ENCODE results near the gene FERMT3.
"Not testable (repeated sequence)": the region's sequence is repeated elsewhere in the genome, so short reads cannot be mapped to it uniquely, and the experiment has no call there.

The FERMT3 gene

GRCh38 chr11:64245401-64245796, 38.9 kb downstream of the FERMT3 start:
- in situ Hi-C loops (cut with HindIII; ENCODE audit: low pct_unique_long_range_greater_than_20kb, low sequenced_read_pairs): no loop called here
- no peak for TF ChIP-seq JUND (IDR thresholded peaks at IDR 0.05; ENCODE audit: low read depth)

GRCh38 chr11:64245797-64246620, 39.5 kb downstream of the FERMT3 start:
- no peak for TF ChIP-seq JUND (IDR thresholded peaks at IDR 0.05; ENCODE audit: low read depth)
- in situ Hi-C loops (cut with HindIII; ENCODE audit: low pct_unique_long_range_greater_than_20kb, low sequenced_read_pairs): no loop called here
- peak; percentile 67 to 81 for DNase-seq (ENCODE audit: low read depth in 1 of 2, low spot score in 1 of 2)

More at GRCh38 chr11:64245401-64245796, 38.9 kb downstream of the FERMT3 start:
- DNase-seq (ENCODE audit: low read depth in 1 of 2, low spot score in 1 of 2): peak in 1 of 2 experiments; percentile 51

- in situ Hi-C loops (cut with HindIII; ENCODE audit: low pct_unique_long_range_greater_than_20kb, low sequenced_read_pairs); DNase-seq (ENCODE audit: low read depth in 1 of 2, low spot score in 1 of 2): not testable (repeated sequence)
These were observed 40.0 kb downstream of the FERMT3 start for GRCh38 chr11:64246621-64246870.

- in situ Hi-C loops (cut with HindIII; ENCODE audit: low pct_unique_long_range_greater_than_20kb, low sequenced_read_pairs): no loop called here
- TF ChIP-seq JUND (IDR thresholded peaks at IDR 0.05; ENCODE audit: low read depth): no peak
- DNase-seq (ENCODE audit: low read depth in 1 of 2, low spot score in 1 of 2): peak; percentile 94 to 95
These were observed 40.6 kb downstream of the FERMT3 start, which contains the start of gene PPP1R14B for GRCh38 chr11:64246871-64247728. Gene PPP1R14B (minus strand): TSS chr11:64246943. CDS start chr11:64246673, 270 bp downstream.

- TF ChIP-seq JUND (IDR thresholded peaks at IDR 0.05; ENCODE audit: low read depth): no peak
- DNase-seq (ENCODE audit: low read depth in 1 of 2, low spot score in 1 of 2): no peak
- in situ Hi-C loops (cut with HindIII; ENCODE audit: low pct_unique_long_range_greater_than_20kb, low sequenced_read_pairs): no loop called here
These were observed 41.4 kb downstream of the FERMT3 start for GRCh38 chr11:64247729-64248531.

- TF ChIP-seq JUND (IDR thresholded peaks at IDR 0.05; ENCODE audit: low read depth): no peak
- no peak for DNase-seq (ENCODE audit: low read depth in 1 of 2, low spot score in 1 of 2)
- in situ Hi-C loops (cut with HindIII; ENCODE audit: low pct_unique_long_range_greater_than_20kb, low sequenced_read_pairs): no loop called here
These were observed 42.1 kb downstream of the FERMT3 start for GRCh38 chr11:64248578-64248977.

GRCh38 chr11:64249038-64249437, 42.5 kb downstream of the FERMT3 start:
- no peak for TF ChIP-seq JUND (IDR thresholded peaks at IDR 0.05; ENCODE audit: low read depth)
- DNase-seq (ENCODE audit: low read depth in 1 of 2, low spot score in 1 of 2): no peak
- in situ Hi-C loops (cut with HindIII; ENCODE audit: low pct_unique_long_range_greater_than_20kb, low sequenced_read_pairs): no loop called here

GRCh38 chr11:64249563-64250414, 43.3 kb downstream of the FERMT3 start:
- in situ Hi-C loops (cut with HindIII; ENCODE audit: low pct_unique_long_range_greater_than_20kb, low sequenced_read_pairs): no loop called here
- DNase-seq (ENCODE audit: low read depth in 1 of 2, low spot score in 1 of 2): no peak

GRCh38 chr11:64250415-64251015, 44.0 kb downstream of the FERMT3 start:
- TF ChIP-seq JUND (IDR thresholded peaks at IDR 0.05; ENCODE audit: low read depth): no peak
- DNase-seq (ENCODE audit: low read depth in 1 of 2, low spot score in 1 of 2): peak in 1 of 2 experiments; percentile 45
- in situ Hi-C loops (cut with HindIII; ENCODE audit: low pct_unique_long_range_greater_than_20kb, low sequenced_read_pairs): no loop called here

More at GRCh38 chr11:64249563-64250414, 43.3 kb downstream of the FERMT3 start:
- no peak for TF ChIP-seq JUND (IDR thresholded peaks at IDR 0.05; ENCODE audit: low read depth)

- no peak for TF ChIP-seq JUND (IDR thresholded peaks at IDR 0.05; ENCODE audit: low read depth)
- peak; percentile 72 to 80 for DNase-seq (ENCODE audit: low read depth in 1 of 2, low spot score in 1 of 2)
- in situ Hi-C loops (cut with HindIII; ENCODE audit: low pct_unique_long_range_greater_than_20kb, low sequenced_read_pairs): no loop called here
These were observed 44.7 kb downstream of the FERMT3 start, which contains the start of gene PLCB3 for GRCh38 chr11:64251016-64251752. Gene PLCB3 (plus strand): TSS chr11:64251530. CDS start chr11:64251650, 120 bp downstream.

- in situ Hi-C loops (cut with HindIII; ENCODE audit: low pct_unique_long_range_greater_than_20kb, low sequenced_read_pairs): no loop called here
- no peak for TF ChIP-seq JUND (IDR thresholded peaks at IDR 0.05; ENCODE audit: low read depth)
- no peak for DNase-seq (ENCODE audit: low read depth in 1 of 2, low spot score in 1 of 2)
These were observed 45.2 kb downstream of the FERMT3 start for GRCh38 chr11:64251753-64252002.
